Stimulated activated CD8-positive, alpha-beta memory T cell treated with anti-CD3 and anti-CD28 coated beads, Interleukin-7, amount 100 ng/mL, for 1 hour (primary cell): ENCODE data around the gene NRXN2.

ENCODE experiments used
- DNase-seq, 2 donors: peaks; one replicate each; pipeline ENCODE4 v3.0.0-alpha.2; 2020; ENCODE audit warnings: low read depth in 2 of 2

NRXN2 gene

DNA sequence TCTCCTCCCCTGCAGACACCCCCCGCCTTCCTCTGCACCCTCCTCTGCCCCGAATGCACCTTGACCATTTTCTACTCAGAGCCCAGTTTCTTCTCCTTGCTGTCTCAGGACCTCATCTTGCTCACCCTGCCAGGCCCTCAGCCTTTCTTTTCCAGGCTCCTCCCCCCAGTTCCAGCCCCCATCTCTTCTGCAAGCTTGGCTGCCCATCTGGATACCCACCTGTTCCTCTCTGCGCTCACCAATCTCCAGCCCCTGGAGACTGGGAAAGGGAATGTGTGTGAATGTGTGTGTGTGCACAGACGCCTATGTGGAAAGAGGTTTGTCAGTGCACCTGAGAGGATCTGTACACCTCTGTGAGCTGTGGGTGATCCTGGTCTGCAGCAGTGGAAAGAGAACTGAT lies 95.6 kb downstream of the NRXN2 start:
- no peak for DNase-seq

DNA sequence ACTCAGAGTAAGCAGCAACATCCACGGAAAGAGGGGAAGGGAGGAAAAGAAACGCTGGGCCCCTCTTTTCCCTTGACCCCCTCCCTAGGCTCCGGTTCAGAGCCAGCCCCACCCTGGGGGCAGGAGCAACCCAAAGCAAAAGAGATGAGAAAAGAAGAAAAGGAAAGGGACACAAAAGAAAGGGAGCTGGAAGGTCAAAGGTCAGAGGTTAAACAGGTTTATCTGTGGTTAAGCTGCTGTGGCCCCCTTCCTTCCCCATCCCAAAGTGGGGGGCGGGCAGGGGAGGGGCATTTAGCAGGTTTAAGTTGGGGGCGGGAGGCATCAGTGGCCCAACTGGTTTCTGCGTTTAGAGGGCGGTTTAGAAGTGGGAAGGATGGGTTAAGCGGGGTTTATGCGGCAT lies 96.4 kb downstream of the NRXN2 start:
- DNase-seq: no peak

DNA sequence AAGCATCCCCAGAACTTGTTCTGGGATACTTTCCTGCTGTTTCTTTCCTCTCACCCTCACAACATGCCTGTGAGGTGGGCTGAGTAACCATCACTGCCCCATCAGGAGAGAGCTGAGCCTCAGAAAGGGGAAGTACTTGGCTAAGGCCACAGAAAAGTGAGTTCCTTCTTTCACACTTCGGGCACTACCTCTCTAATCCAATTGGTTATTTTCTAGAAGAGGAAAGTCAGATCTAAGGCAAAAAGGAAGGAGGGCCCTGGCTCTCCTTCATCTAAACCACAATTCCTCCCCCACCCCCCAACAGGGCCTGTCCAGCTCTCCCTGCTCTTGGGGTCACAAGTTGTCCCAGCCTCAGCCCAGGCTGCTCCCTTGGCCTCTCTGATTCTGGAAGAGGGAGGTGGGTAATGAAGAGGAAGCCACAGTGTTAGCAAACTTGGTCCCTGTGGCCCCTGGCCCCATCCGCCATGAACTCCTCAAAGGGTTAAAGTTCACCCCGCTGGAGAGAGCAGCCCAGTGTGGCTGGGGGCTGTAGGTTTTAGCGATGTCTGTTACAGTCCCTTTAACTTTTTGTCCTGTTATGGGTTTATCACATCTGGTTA lies 98.0 kb downstream of the NRXN2 start:
- no peak for DNase-seq

DNA sequence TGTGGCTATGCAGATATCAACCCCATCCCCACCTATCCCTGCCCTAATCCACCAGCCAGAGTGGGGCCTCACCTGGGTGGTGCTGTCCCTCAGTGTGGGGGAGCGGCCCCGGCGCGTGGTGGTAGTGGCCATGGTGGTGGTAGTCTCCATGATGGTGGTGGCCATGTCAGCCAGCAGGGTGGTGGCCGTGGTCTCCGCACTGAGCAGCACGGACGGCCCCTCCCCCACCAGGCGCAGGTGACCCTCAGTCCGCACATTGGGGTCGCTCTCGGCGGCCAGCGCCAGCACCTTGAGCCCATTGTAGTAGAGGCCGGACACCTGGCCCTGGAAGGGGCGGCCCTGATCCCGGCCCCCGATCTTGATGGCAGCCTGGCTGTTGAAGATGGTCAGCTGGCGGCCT lies 100.3 kb downstream of the NRXN2 start:
- no peak for DNase-seq

DNA sequence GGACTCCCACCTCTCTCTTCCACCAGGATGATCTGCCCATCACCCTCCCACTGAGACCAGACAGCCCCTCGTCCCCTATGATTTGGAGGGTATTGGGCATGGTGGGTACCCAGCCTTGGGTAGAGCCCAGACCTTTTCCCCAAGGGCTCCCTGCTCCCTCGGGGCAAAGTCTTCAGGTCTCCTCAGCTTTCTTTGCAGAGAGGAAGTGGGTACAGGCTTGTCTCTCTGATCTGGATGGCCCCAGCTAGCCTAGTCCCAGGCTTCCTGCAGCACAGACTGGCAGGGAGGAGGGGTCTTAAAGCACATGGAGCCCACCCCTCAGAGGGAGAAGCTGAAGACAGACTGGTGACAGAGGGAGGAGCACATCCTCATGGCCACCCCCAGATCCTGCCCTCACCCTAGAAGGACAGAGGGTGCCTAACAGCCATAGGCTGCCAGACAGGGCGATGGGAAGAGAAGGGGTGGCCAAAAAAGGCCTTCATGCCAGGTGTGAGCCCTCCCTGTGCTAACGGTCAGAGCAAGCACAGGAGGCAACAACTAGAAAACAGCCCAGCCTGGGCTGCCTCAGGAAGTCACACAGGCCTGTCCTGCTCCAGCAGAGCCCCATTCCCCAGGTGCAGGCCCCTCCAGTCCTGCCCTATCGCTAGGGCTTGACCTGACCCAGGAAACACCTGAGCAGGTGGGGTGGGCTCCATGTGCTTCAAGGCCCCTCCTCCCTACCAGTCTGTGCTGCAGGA lies 101.5 kb downstream of the NRXN2 start:
- no peak for DNase-seq

DNA sequence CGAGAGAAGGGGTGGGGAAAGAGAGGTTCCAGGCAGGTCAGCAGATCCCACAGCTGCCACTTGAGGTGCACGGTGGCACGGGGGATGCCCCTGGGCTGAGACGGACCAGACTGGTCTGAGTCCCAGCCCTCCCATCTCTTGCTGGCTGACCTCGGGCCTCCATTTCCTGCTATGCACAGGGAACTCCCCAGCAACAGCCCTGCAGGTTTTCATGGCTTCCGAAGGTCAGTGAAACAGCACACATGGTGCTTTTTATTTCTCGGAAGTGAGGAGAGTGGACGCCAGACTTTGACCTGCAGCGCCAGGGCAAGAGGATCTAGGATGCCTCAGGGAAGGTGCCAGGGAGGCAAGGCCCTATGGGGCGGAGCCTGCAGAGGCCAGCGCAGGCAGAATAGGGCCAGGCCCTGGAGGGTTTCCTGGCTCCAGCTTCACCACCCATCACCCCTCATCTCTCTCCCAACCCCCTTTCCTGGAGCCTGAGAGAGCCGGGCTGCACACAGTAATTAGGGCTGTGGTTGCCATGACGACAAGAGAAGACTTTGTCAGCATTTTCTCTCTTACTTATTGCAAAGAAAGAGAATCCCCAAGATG lies 102.5 kb downstream of the NRXN2 start:
- DNase-seq: no peak

DNA sequence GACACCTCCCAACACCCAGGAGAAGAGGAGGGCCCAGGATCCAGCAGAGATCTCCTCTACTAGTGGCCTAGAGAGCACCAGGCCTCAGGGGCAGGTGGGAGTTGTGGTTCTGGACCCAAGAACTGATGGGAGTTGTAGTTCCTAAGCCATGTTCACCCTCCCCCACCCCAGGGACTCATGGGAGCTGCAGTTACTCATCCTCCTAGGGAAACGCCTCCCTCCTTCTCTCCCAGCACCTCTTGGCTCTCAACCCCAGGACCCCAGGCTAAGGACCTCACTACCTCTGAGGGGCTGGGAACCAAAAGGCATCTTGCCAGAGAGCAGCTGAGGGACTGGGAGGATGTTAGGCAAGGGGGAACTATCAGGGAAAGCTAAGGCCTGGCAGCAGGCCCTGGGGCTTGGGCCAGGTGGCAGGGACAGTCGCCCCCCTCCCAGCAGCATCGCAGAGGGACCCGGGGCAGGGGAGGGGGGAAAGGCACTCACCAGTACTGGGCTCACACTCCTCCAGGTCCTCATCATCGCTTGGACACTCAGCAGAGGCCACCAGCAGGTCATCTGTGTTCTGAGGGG lies 103.1 kb downstream of the NRXN2 start:
- DNase-seq: no peak

DNA sequence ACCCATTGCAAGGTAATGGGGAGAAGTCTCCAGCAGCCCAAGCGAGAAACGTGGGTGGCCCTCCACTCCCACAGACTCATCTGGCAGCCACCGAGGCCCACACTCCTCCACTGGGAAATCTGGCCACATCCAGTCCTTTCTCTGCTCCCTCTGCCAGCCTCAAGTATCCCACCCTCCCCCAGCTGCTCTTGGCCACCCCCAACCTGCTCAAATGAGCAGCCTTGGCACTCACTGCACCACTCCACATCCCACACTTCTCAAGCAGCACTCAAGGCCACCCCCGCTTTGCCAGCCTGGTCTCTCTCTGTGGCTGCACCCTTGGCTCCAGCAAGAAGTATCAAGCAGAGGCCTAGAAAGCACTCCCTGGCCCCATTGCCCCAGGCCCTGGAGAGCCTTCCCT lies 103.8 kb downstream of the NRXN2 start:
- no peak for DNase-seq

DNA sequence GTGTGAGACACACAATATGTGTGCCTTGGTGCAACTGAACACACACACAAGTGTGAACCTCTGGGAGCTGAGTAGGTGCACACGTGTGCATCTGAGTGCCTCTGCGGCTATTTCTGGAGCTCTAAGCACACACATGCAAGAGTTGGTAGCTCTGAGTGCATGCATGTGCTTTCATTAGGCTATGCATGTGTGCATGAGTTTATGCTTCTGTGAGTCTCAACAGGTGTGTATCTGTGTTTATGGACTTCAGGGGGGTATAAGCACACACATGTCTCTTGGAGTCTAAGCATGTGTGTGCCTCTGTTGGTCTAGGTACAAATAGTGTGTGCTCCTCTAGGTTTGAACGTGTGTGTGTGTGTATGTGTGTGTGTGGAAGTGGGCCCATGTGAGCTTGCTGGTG lies 106.2 kb downstream of the NRXN2 start:
- no peak for DNase-seq

DNA sequence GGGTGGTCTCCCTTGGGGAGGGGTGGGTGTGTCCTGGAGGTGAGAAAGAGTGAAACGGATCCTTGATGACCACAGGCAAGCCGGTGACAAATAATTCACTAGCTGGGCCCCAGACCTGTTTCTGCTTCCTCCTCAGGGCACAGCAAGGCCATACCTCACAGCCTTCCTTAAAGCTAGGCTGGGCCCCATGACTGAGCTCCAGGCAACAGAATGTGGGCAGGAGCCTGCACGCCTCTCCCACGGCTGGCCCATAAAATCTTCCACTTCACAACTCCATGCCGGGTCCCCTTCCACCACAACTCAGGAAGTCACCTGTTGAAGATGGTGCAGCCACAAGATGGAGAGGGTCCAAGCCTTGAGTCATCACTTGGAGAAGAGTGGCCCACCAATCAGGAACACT lies 108.1 kb downstream of the NRXN2 start:
- no peak for DNase-seq

DNA sequence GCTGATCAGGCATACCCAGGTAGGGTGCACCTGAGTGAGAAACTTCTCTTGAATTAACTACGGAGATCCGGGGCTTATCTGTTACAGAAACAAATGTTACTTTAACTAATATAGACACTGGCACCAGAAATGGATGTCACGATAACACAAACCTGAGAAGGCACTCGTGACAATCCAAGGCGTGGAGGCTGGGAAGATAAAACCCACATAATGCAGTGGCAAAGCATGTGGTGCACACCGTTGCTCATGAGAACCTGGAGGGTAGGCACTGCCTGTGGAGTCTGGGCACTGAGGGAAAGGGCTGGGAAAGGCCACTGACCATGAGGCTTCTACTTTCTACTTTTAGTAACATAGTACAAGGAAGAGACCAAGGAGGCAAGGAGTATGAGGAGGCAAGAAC lies 109.3 kb downstream of the NRXN2 start:
- no peak for DNase-seq

DNA sequence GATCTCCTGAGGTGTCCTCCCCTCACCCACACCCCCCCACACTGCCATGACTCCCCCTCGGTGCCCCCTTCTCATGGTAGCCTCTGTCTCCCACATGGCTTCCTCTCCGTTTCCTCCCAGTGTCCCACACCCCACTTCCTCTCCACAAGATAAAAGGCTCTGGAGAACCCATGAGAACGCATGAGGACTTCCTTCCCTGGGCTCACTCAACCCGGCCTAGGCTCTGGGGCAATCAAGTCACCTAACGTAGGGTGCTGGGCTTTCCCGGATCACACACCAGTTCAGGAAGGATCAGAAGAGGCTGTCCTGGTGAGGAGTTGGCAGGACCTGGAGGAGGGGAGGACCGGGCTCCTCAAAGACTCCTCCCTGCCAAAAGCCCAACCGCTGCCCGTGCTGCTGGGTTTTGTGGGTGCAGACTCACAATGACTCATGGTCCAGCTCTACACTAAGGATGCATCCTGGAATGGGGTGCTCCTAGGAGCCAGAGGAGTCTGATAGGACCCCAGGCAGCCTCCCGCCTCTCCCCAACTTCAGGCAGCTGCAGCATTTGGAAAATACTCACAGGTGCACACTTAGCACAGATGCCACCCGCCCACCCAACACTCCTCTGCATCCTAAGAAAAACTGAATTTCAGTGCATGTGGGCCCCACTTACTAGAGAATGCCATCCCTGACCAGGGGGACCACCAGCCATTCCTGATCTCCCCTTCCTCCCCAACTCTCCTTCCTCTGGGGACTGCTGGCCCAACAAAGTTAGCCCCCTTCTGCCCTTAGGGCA lies 110.9 kb downstream of the NRXN2 start:
- DNase-seq: no peak

DNA sequence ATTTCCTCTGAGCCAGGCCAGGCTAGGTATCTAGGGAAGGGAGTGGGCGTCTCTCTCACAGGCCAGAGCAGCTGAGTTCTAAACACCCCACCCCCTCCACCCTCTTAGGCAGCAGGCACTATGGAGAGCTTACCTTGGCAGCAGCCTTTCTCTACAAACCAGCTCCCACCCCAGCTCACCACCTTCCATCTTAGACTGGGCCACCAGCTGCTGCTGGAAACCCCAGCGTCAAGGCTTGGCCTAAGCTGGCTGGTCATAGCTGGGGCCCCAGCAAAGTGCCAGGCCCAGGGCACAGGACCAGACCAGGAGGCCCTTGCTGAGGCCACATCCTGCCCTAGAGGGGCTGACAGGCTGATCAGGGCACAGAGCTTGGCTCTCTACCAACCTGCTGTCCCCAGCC lies 111.8 kb downstream of the NRXN2 start:
- no peak for DNase-seq

DNA sequence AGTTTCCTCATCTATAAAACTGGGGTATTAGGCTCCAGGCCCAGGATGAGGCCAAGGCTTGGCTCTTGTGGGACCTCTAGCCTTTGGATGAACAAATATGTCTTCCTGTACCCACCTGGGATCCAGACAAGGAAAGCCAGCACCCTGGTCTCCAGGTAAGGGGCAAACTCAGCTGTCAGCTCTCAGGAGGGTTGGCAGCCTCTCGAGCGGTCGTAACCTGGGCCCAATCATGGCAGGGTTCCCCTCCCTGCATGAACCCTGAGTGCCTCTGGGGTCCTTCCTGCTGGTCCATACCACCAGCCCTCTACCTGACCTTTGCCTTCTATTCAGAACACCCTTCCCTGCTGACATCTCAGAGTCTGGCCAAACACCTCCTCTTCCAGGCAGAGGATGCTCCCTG lies 112.4 kb downstream of the NRXN2 start:
- no peak for DNase-seq

DNA sequence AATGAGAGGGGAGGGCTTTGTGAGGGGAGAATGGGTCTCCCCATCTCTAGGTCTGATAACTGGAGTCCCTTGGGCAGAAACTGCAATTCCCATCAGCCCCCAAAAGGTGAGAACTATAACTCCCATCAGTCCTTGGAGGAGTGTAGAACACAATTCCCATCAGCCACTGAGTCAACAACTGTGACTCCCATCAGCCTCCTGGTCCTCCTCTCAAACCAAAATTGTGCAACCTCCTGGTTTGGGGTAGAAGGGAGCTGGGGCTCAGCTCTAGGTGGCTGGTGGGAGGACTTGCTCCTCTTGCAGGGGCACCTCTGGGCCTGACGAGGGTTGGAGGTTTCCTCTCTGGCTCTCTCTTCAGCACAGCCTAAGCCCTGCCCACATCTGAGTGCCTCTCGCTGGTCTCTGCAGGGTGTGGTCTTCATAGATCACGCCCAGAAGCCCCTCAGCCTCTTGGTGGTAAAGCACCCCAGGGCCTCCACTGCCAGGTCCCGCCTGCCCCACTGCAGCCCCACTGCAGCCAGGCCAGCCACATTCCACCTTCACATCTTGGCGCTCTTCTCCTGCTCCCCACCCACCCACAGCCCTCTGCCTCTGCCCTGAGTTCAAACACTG lies 113.5 kb downstream of the NRXN2 start:
- no peak for DNase-seq

DNA sequence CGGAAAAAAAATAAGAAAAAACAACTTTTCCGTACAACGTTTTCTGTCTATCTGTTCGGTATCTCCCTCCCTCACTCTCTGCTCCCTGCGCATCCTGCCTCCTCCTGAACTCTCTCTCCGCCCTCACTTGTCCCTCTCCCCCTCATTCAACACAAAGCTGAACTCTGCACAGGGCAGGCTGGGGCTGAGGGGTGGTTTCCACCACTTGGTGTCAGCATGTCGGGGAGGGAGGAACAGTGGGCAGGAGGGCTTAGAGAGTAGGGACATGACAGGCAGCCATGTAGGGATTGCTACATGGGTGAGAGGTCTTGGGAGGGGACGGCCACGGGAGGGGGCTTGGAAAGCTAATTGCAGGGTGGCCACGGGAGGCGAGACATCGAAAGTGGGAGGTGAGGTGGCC lies 114.4 kb downstream of the NRXN2 start:
- no peak for DNase-seq

DNA sequence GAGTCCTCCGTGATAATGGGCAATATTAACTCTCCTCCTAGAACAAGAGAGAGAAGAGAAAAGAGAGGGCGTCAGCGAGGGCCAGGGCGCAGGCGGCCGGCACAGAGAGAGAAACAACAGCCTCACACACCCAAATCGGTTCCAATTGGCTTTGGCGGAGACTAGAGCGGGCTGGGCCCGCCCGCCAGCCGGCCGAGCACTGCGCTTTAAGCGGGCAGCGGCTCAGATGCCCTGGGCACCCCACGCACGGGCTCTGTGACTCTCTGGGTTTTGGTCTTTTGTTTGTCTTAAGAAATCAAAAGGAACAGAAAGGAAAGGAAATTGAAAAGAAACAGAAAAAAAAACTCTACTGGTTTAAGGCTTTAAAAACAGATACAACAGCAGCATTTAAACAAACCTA lies 115.0 kb downstream of the NRXN2 start:
- DNase-seq: no peak

DNA sequence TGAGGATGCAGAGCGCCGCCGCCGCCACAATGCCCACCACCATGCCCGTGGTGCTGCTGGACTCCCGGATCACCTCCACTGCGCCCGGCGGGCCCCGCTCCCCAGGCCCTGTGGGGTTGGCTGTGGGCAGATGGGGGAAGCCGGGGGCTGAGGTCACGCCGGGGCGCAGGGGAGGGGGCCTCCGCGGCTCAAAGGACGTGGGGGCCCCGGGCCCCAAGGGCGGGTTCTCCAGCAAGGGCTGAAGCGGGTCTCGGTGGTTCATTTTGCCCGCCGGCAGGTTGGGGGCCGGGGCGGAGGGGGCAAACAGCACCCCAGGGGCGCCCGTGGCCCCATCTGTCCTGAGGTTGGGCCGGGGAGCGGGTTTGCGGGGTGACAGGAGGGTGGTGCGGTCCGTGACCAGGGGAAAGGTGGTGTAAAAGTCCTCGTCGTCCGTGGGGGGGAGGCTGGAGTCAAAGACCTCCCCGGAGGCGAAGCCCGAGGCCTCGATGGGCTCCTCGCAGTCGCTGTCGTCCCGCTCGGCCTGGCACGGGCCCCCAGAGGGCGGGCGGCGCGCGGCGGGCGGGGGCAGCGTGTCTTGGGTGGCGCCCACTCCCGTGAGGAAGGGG lies 115.5 kb downstream of the NRXN2 start:
- no peak for DNase-seq

DNA sequence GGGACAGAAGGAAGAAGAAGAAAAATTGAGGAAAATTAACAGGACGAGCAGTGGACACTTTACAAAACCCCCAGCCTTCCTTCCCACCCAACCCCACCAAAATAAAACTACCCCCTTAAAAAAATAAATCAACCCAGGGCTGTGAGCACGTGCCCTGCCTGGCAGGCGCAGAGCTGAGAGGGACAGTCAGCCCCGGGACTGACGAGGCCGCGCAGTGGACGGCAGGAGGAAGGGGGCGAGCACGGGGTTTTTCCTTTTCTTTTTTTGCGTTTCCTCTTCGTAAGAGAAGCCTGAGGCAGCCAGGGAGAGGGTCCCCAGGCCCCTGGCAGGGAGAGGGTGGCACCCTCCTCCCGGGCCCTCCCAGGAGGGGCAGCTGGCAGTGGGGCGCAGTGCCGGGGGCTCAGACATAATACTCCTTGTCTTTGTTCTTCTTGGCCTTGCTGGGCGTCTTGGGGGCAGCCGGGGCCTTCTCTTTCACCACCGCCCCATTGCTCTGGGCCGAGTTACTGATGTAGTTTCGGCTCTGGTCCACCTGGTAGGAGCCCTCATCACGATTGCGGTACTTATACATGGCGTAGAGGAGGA lies 116.1 kb downstream of the NRXN2 start:
- no peak for DNase-seq

DNA sequence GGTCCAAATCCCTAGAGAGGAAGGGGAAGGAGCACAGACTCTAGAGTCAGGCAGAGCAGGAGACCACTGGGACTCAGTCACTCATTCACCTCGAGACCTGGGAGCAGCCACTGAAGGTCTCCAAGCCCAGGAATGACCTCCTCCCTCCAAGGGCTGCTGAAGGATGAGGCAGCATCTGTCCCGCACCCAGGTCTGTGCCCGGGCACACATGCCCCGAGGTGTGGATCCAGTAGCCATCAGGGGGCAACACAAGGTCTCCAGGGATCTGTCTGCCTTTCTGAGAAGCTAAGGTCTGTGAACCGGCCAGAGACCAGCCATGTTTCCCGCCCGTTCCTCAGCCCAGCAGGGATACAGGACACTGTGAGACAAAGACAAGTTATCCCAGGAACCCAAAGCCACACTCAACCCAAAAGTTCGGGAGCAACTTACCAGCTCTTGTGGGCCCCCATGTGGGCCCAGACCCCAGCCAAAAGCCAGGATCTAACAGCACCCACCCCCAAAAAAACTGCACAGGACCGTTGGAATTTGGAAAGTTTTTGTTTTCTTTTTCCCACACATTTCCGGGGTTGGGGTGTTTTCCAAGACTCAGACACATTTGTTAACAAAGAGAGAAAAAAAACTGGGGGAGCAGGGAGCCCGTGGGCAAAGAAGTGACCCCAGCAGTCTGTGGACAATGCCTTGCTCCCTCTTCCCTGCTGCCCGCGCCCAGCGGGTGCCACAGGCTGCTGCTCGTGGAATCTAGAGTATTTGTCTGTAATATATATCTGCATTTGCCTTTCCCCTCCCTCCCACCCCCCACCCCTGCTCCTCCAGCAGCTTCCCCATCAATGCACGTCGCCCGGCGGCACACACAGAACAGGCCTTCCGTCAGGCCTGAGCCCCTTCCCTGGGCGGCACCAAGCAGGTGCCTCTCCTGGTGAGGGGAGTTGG lies 117.1 kb downstream of the NRXN2 start:
- DNase-seq: no peak
